Hematopoietic multipotent progenitor cell (in vitro differentiated cells): Measurements from ENCODE around the gene GABBR2. TPM values are rescaled to one million over a fixed set of nuclear protein-coding genes. Genes with fewer than 3 reads are reported as not detected.

Source experiments
- DNase-seq, 3 donors: peaks; one replicate each; pipeline ENCODE4 v3.0.0-alpha.2; 2011 to 2015; ENCODE audit warnings: low read depth in 2 of 3, low spot score in 2 of 3
- total RNA-seq: library from RNA; depleted of rRNA; stranded (reverse); fragments of >200 nt; gene quantifications from one replicate; pipeline ENCODE4 v1.2.3, GENCODE V29; 2012

The GABBR2 gene
- total RNA-seq, 1 donor: not detected

- DNase-seq: no peak
Measured at GRCh38 chr9:98572054-98572627, 136.6 kb downstream of the GABBR2 start.

GRCh38 chr9:98571643-98572042 is 137.1 kb downstream of the GABBR2 start:
- no peak for DNase-seq

GRCh38 chr9:98570663-98571440 is 137.9 kb downstream of the GABBR2 start:
- DNase-seq: peak in 2 of 3 donors; percentile 63 to 65

GRCh38 chr9:98570055-98570454 is 138.7 kb downstream of the GABBR2 start:
- DNase-seq: no peak

- no peak for DNase-seq
Measured at GRCh38 chr9:98569491-98569890, 139.2 kb downstream of the GABBR2 start.

GRCh38 chr9:98568909-98569469 is 139.7 kb downstream of the GABBR2 start:
- DNase-seq: no peak

- no peak for DNase-seq
Measured at GRCh38 chr9:98568234-98568908, 140.4 kb downstream of the GABBR2 start.

GRCh38 chr9:98567540-98568233 is 141.0 kb downstream of the GABBR2 start:
- no peak for DNase-seq

- no peak for DNase-seq
Measured at GRCh38 chr9:98565152-98566135, 143.3 kb downstream of the GABBR2 start.

- no peak for DNase-seq
Measured at GRCh38 chr9:98564714-98565113, 144.0 kb downstream of the GABBR2 start.

GRCh38 chr9:98563988-98564387 is 144.7 kb downstream of the GABBR2 start:
- DNase-seq: no peak

- no peak for DNase-seq
Measured at GRCh38 chr9:98563212-98563907, 145.4 kb downstream of the GABBR2 start.

GRCh38 chr9:98559561-98559960 is 149.2 kb downstream of the GABBR2 start:
- DNase-seq: no peak

- DNase-seq: no peak
Measured at GRCh38 chr9:98558575-98558974, 150.2 kb downstream of the GABBR2 start.

- no peak for DNase-seq
Measured at GRCh38 chr9:98556511-98556910, 152.2 kb downstream of the GABBR2 start.

GRCh38 chr9:98555651-98556465 is 152.9 kb downstream of the GABBR2 start:
- no peak for DNase-seq

GRCh38 chr9:98554752-98555151 is 154.0 kb downstream of the GABBR2 start:
- no peak for DNase-seq

GRCh38 chr9:98552331-98552730 is 156.4 kb downstream of the GABBR2 start:
- no peak for DNase-seq
